Activated CD8-positive, alpha-beta T cell treated with anti-CD3 and anti-CD28 coated beads for 36 hours (primary cell): Measurements from ENCODE around the gene KCNIP3. TPM values are rescaled to one million over a fixed set of nuclear protein-coding genes. Genes with fewer than 3 reads are reported as not detected.
"Not testable (repeated sequence)": the region's sequence is repeated elsewhere in the genome, so short reads cannot be mapped to it uniquely, and the experiment has no call there.

ENCODE experiments used
- ATAC-seq: fragments of 200-7000 bp; cut with Tn5 transposase; one replicate; pipeline ENCODE4 v1.10.0; 2021; ENCODE audit warnings: mild to moderate bottlenecking, moderate library complexity
- CTCF ChIA-PET: fragments of 350-600 bp; sonication (Branson Sonifier 250); formaldehyde crosslinking; loops from one replicate; lab custom pipeline; 2021; ENCODE audit warnings: antibody characterized with exemption; lab: Charles Lee
- POLR2A ChIA-PET: fragments of 350-600 bp; sonication (Branson Sonifier 250); formaldehyde crosslinking; loops from one replicate; lab custom pipeline; 2021; ENCODE audit warnings: antibody characterized with exemption; lab: Charles Lee
- DNase-seq: peaks from one replicate; pipeline ENCODE4 v3.0.0-alpha.2; 2020
- H3K27ac Mint-ChIP-seq: one replicate; pipeline ENCODE4 v1.8.0; 2021; ENCODE audit warnings: mild to moderate bottlenecking, mixed read lengths
- H3K27me3 Mint-ChIP-seq: one replicate; pipeline ENCODE4 v1.8.0; 2021; ENCODE audit warnings: mixed read lengths
- H3K36me3 Mint-ChIP-seq: one replicate; pipeline ENCODE4 v1.8.0; 2021; ENCODE audit warnings: low read depth, mixed read lengths
- H3K4me1 Mint-ChIP-seq: one replicate; pipeline ENCODE4 v1.8.0; 2021; ENCODE audit warnings: low read depth, mixed read lengths
- H3K4me3 Mint-ChIP-seq: one replicate; pipeline ENCODE4 v1.8.0; 2021; ENCODE audit warnings: mild to moderate bottlenecking, moderate library complexity, mixed read lengths
- H3K9me3 Mint-ChIP-seq: one replicate; pipeline ENCODE4 v1.8.0; 2021; ENCODE audit warnings: mixed read lengths
- CTCF ChIP-seq: fragments of 200-600 bp; IDR thresholded peaks from one replicate; pipeline ENCODE4 v1.8.0; 2022; ENCODE audit warnings: antibody characterized with exemption, mild to moderate bottlenecking
- intact Hi-C: fragments of 100-400 bp; cut with micrococcal nuclease; formaldehyde crosslinking; loops from one replicate; pipeline ENCODE4 v1.10.0; 2022
- total RNA-seq, 2 experiments: library from RNA; stranded (reverse); gene quantifications; one replicate each; pipeline ENCODE4 v1.2.3, GENCODE V29; 2021

The KCNIP3 gene
- total RNA-seq, 2 experiments from 2014 or later: not detected

DNA sequence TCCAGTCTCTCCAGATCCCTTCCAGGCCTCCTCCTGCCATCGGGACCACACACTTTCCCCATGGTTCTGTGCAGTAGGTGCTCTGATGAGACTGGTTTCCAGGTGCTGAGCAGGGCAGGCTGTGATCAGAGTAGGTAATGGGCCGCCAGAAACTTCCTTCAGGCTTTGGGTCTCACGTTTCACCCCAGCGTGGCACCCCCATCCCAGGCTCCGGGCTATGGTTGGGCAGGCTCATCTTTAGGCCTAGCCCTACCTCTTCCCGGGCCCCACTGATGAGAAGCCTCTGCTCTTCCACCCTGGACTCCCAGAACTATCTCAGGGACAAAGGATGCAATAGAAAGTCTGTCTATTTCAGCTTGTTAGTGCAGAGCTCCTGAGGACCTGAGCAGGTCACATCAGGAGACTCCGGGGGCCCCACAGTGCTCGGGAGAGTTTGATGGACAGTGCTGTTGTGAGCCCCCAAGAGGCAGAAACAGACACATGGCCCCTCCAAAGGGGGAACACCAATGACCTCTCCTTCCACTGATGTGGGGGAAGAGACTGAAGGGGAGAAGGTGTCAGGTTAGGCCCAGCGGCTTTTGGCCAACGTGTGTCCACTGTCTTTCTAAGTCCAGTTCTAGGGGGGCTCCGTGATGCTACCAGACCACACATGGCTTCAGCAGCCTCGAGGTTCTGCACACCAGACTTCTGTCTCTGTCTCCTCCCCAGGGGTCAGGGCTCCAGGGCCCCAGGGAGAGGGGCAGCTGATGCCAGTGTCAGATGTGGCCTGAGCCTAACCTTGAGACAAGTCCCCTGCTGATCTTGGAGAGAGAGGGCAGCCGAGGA is 28.7 kb upstream of the KCNIP3 start:
- intact Hi-C loops: no loop called here
- Mint-ChIP-seq H3K27me3 (no peaks in the 10 kb centered on the region), H3K4me3 (no peak overlapping the region), H3K36me3 (no peaks in the 10 kb centered on the region), H3K27ac (no peak overlapping the region), H3K9me3 (no peaks in the 10 kb centered on the region), H3K4me1 (no peaks in the 10 kb centered on the region)
- TF ChIP-seq CTCF: no peak
- CTCF ChIA-PET: no interaction called here
- no peak for ATAC-seq
- POLR2A ChIA-PET: no interaction called here
- no peak for DNase-seq

DNA sequence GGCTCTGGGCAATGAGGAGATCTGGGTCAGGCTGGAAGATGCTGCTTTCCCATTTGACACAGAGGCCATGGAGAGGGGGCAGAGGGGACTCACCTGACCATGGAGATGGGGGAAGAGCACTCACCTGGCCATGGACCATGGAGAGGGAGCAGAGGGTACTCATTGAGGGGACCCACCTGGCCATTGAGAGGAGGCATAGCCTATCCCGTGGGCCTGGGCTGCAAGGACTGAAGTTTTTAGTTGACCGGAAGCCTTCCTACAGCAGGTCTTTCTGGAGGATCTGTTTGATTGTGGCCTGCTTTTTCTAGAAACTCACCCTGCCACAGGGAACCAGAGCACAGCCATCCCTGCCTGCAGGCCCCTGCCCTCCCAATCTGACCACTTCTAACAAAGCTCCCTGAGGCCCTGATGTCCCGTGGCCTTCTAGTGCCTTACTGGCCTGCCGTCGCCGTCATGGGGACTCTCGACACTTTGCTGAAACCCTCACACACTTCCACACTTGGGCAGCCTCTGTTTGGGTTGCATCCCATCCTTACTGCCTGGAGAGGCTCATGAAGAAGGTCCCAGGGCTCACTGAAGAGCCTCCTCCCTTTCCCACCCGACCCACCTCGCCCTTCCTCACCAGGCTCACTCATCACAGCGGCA is 28.0 kb upstream of the KCNIP3 start:
- H3K4me3 Mint-ChIP-seq: no peak overlapping the region
- CTCF ChIA-PET: no interaction called here

DNA sequence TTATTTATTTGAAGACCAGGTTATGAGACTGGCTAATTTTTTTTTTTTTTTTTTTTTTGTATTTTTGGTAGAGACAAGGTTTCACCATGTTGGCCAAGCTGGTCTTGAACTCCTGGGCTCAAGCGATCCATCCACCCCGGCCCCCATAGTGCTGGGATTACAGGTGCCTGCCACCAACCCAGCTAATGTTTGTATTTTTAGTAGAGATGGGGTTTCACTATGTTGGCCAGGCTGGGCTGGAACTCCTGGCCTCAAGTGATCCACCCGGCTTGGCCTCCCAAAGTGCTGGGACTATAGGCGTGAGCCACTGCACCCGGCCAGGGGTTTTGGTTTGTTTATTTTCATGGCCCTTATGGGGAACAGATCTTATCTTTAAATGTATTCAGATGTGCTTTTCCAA is 27.4 kb upstream of the KCNIP3 start:
- intact Hi-C loops, ATAC-seq, POLR2A ChIA-PET, H3K4me3 Mint-ChIP-seq, H3K27me3 Mint-ChIP-seq, H3K27ac Mint-ChIP-seq, DNase-seq, H3K9me3 Mint-ChIP-seq, CTCF ChIA-PET, H3K36me3 Mint-ChIP-seq, H3K4me1 Mint-ChIP-seq: not testable (repeated sequence)

More for the DNA sequence above, 28.0 kb upstream of the KCNIP3 start:
- Mint-ChIP-seq H3K27me3 (no peaks in the 10 kb centered on the region), H3K4me1 (no peaks in the 10 kb centered on the region), H3K27ac (no peak overlapping the region), H3K9me3 (no peaks in the 10 kb centered on the region), H3K36me3 (no peaks in the 10 kb centered on the region)
- POLR2A ChIA-PET: no interaction called here
- no peak for ATAC-seq
- no peak for DNase-seq
- intact Hi-C loops: no loop called here
- TF ChIP-seq CTCF: no peak

DNA sequence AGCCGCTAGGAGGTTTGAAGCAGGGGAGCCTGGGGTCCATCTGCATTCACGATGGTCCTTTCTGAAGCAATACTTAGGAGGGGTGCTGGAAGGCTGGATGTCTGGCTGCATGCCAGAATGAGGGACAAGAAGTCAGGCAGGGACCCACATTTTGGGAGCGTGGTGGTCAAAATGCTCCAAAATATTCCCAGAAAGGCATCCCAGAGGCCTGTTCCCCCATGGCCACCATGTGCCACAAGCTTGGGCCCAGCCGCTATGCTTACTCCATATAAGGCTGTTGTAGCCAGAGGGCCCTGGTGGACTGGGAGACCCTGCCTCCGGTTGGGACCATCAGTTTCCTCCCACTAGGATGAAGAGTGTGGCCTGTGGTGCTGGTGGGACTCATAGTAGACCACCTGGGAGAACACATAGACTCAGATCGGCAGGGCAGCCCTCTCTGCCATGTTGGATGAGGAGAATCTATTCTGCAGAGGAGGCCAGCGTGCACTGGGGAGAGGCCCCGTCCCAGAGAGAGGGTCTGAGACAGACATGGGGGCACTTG is 26.5 kb upstream of the KCNIP3 start:
- no peaks in the 10 kb centered on the region for H3K36me3 Mint-ChIP-seq
- no peak for TF ChIP-seq CTCF
- no peaks in the 10 kb centered on the region for H3K4me1 Mint-ChIP-seq
- no peak overlapping the region for H3K27ac Mint-ChIP-seq
- ChIA-PET POLR2A (no interaction called here), CTCF (no interaction called here)
- H3K4me3 Mint-ChIP-seq: no peak overlapping the region
- intact Hi-C loops: no loop called here
- H3K27me3 Mint-ChIP-seq: no peaks in the 10 kb centered on the region
- ATAC-seq (no peak), DNase-seq (no peak)
- no peaks in the 10 kb centered on the region for H3K9me3 Mint-ChIP-seq

DNA sequence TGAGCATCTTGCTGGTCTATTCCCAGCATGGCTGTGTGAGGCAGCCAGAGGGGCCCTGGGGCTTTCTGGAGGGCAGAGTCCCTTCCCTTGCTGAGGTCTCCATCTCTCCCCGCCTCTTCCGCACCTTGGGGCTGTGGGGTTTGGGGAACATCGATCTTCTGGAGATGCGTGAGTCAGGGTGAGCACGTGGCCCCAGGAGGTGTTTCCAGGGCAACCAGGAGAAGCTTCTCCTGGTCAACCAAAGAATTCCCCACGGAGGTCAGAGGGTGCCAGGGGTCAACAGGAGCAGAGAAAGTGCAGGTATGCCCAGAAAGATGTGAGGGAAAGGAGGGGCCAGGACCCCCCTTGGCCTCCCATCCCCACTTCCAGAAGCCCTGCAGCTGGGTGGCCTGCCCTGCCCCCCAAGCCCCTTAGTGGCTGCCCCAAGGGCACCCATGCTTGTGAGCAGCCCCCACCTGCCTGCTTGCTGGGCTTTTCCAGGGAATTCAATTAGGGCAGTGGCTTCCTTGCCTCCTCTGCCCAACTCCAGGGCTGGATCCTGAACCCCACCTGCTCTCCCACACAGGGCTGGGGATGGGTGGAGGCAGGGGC is 25.7 kb upstream of the KCNIP3 start:
- Mint-ChIP-seq H3K4me1 (no peaks in the 10 kb centered on the region), H3K27ac (no peak overlapping the region), H3K36me3 (no peaks in the 10 kb centered on the region), H3K27me3 (no peaks in the 10 kb centered on the region), H3K9me3 (no peaks in the 10 kb centered on the region), H3K4me3 (no peak overlapping the region)
- DNase-seq (no peak), ATAC-seq (no peak)
- intact Hi-C loops: no loop called here
- ChIA-PET POLR2A (no interaction called here), CTCF (no interaction called here)
- no peak for TF ChIP-seq CTCF
